Fibroblast of lung (primary cell): ENCODE data around the gene KCNG3.

Source experiments
- EZH2 ChIP-seq: IDR thresholded peaks from 2 replicates; pipeline ENCODE4 v1.5.1; 2012; ENCODE audit warnings: low read length, control low read depth, mild to moderate bottlenecking; ENCODE audit errors: missing control alignments
- TF ChIP-seq, protein P1 (sequence below), 2 donors: IDR thresholded peaks in 1 of 2; conservative IDR thresholded peaks in 1 of 2; 1 replicate in 1 of 2; 2 replicates in 1 of 2; pipeline ENCODE4 v1.5.1; 2011 to 2012; ENCODE audit warnings: low read length in 2 of 2, control low read depth in 1 of 2, inconsistent platforms in 1 of 2, low read depth in 1 of 2, mild to moderate bottlenecking in 1 of 2

DNA sequence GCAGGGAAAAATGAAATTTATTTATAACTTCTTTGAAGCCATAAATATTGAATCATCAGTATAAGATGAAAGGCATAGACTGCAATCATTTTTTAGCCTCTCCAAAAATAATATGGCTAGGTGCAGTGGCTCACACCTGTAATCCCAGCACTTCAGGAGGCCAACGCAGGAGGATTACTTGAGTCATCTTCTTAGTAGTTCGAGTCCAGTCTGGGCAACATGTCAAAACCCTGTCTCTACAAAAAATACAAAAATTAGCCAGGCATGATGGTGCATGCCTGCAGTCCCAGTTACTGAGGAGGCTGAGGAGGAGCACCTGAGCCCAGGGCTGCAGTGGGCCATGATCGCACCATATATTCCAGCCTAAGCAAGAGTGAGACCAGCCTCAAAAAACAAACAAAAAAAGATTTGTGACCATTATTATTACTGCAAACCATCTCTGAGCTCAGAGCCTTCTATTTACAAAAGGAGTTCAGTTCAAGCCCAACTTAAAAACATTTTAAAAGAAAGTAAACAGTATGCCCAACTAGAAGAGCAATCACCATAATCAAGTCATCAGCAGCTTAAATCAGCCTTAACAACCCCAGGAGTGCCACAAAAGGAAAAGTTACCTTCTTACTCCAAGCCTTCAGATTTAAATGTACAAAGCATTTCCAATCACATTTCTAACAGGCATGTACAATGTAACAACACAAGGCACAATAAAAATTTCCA, 37.5 kb downstream of the KCNG3 start:
- TF ChIP-seq, protein P1, sequence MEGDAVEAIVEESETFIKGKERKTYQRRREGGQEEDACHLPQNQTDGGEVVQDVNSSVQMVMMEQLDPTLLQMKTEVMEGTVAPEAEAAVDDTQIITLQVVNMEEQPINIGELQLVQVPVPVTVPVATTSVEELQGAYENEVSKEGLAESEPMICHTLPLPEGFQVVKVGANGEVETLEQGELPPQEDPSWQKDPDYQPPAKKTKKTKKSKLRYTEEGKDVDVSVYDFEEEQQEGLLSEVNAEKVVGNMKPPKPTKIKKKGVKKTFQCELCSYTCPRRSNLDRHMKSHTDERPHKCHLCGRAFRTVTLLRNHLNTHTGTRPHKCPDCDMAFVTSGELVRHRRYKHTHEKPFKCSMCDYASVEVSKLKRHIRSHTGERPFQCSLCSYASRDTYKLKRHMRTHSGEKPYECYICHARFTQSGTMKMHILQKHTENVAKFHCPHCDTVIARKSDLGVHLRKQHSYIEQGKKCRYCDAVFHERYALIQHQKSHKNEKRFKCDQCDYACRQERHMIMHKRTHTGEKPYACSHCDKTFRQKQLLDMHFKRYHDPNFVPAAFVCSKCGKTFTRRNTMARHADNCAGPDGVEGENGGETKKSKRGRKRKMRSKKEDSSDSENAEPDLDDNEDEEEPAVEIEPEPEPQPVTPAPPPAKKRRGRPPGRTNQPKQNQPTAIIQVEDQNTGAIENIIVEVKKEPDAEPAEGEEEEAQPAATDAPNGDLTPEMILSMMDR (conservative IDR thresholded peaks at IDR 0.05 in 1 of 2, IDR thresholded peaks at IDR 0.05 in 1 of 2; ENCODE audit: low read depth in 1 of 2, low read length in 2 of 2): no peak
- no peak for TF ChIP-seq EZH2
